GM18508 (cell line): Measurements from ENCODE around the gene CHTOP.

Source experiments
- ATAC-seq: cut with Tn5 transposase; IDR thresholded peaks from one replicate; pipeline ENCODE4 v1.9.1; 2021; ENCODE audit warnings: moderate number of reproducible peaks; ENCODE audit not compliant: insufficient read depth, unreplicated experiment

CHTOP gene

DNA sequence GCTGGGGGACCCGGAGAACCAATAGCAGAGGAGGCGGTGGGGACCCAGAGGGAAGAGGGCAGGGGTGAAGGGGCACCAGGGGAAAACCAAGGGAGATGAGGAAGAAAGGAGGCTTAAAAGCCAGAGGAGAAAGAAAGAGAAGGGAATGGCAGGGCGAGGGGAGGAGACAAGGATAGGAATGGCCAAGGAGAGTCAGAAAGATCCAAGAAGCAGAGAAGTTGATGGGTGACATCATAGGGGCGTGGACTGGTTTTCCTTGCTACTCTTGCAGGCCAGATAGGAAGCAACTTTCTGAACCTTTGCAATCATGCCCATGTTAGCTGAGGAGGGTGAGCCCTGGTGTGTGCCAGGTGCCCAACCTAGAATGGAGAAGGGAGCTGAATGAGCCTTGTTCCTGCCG is 50.0 kb downstream of the CHTOP start:
- ATAC-seq: no peak

- no peak for ATAC-seq
Measured at GRCh38 chr1:153684892-153685291, 51.0 kb downstream of the CHTOP start.

GRCh38 chr1:153685544-153686340 is 51.9 kb downstream of the CHTOP start:
- no peak for ATAC-seq

GRCh38 chr1:153687346-153688125 is 53.7 kb downstream of the CHTOP start:
- ATAC-seq: no peak

GRCh38 chr1:153688276-153688675 is 54.4 kb downstream of the CHTOP start:
- ATAC-seq: no peak

GRCh38 chr1:153688736-153689328 is 55.0 kb downstream of the CHTOP start:
- ATAC-seq: no peak

DNA sequence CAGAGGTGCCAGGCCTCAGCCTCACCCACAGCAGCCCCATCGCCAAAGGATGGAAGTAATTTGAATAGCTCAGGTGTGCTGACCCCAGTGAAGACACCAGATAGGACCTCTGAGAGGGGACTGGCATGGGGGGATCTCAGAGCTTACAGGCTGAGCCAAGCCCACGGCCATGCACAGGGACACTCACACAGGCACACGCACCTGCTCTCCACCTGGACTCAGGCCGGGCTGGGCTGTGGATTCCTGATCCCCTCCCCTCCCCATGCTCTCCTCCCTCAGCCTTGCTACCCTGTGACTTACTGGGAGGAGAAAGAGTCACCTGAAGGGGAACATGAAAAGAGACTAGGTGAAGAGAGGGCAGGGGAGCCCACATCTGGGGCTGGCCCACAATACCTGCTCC is 59.6 kb downstream of the CHTOP start:
- no peak for ATAC-seq
